ENCODE results near the gene HTT.

HTT gene

DNA sequence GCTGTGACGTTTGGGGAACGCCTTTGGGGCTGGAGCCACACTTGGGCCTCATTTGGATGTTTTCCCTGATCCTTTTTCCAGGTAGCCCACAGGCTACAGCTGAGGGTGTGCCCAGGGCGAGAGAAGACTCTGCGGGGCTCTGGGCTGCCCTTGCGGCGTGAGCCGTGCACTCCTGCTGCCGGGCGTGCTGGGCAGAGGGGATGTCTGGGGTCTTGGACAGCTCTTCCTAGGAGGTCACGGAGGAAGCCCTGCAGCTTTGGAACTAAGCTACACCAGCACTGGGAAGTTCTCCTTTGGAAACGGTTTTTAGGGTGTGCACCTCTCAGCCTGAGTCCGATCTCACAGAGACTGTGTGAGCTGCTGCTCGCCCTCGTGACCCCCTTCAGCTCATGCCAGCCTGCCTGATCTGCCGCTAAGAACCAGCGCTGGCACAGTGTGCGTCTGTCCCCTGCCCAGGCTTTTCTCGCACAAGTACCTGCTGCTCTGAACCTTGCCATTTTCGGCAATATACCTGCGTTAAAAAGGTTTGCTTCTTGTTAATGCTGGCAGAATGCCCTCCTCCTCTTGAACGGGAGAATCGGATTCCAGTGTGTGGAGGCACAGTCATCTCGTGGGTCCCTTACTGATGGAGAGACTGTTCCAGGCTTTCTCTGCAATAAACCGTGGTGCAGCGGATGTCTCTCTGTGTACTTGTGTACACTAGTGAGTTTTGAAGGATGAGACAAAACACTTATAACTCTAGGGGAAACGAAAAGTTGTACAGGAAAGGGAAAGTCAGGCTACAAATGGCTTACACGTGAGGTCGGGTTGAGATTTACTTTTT lies 188.8 kb downstream of the HTT start:
- DNase-seq (ENCODE audit: low read depth), result no peak

GRCh38 chr4:3263876-3264193 lies 189.4 kb downstream of the HTT start:
- DNase-seq (ENCODE audit: low read depth), result no peak

- DNase-seq (ENCODE audit: low read depth), result no peak
These were observed 191.6 kb downstream of the HTT start for GRCh38 chr4:3266076-3266475.

DNA sequence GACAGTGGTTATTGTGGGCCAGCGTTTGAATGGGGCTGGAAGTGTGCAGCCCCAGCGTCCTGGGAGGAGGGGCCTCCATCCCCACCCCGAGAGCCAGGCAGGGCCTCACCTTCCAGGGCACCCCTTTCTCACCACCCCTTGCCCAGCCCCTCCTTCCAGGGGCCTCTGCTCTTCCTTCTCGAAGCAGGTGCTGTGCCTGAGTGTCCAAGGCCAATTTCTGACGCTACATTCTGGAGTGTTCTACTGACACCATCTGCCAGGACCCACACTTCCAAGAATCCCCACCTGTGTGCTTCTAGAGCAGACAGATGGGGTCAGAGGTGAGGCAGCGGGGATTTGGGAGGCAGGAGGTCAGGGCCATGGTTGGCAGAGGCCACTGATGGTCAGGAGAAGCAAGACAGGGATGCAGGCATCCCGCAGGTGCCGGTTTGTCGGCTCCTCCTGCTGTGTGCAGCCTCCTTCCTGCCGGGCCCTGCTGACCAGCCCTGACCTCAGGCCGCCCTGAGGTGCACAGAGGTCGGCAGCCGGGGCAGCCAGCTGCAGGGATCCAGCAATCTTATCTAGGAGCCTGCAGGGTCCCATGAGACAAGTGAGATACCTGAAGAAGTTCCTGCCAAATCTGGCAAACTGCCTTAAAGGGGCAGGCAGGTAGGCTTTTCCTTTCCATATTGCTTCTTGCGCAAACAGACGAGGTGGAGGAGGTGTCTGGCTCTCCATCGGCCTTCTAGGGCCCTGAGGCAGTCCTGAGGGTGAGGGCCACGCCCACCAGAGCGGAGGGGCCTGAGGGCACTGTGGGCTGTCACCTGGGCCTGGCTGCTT lies 193.3 kb downstream of the HTT start:
- no peak for DNase-seq (ENCODE audit: low read depth)

DNA sequence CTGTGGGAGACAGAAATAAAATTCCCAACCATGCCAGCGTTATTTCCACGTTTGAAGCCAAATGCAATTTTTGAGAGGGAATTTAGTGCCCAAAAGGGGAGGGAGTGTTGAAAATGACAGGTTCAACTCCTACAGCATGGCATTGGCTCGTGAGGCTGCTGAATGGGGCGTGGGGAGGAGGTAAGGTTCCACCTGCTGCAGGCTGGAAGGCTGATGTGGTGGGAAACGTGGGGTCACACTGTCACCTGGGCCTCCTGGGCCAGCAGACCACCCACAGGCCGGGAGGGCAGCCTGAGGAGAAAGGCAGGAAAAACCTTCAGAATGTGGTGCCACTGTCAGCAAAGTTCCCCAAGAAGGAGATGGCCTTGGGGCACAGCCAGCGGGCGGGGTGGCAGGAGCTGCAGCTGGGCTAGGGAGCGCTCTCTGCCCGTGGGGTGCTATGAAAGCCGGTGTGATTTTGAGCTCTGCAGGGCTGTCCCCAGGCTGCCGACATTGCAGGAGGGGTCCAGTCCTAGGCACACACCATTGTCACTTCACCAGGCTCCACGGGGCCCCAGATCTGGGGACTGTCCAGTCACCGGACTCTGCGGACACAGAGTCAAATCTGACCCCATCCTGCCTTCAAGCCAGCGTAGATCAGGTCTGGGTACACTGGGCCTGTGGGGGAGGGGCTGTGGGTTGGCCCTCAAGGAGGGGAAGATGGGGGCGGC lies 194.1 kb downstream of the HTT start:
- no peak for DNase-seq (ENCODE audit: low read depth)

DNA sequence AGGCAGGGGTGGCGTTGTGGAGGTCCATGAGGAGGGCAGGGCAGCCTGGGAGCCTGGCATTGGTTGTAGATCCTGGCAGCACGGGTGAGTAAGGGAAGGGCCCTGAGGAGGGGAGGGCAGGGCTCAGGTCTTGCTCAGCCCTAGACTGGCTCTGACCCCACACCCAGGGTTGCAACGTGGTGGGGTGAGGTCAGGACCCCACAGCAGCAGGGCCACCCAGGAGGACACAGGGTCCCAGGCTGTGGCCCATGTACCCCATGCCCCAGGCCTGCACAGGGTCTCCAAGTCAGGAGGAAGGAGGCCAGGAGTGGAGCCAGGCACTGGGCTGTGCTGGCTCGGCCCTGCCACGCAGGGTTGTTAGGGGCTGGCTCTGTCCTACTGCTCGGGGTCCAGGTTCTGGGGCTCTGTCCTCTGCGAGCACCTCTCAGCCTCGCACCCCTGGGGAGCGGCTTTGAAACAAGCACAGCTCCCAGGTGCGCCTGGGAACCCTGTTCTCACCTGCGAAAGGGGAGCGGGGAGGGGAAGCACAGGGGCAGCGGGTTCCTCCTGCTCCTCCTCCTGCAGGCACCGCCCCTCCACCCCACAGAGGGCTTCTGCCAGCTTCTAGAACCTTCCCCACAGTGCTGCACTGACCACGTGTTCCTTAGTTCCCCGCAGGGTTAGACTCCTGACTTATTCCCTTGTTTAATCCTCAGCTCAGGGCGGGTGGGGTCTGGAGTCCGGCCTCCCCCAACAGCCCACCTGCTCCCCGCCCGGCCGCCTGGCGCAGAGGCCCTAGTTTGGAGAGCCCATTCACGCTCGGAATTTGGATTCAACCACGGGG lies 194.8 kb downstream of the HTT start:
- DNase-seq (ENCODE audit: low read depth), result no peak

- DNase-seq (ENCODE audit: low read depth), result no peak
These were observed 195.6 kb downstream of the HTT start for GRCh38 chr4:3269991-3270611.

DNA sequence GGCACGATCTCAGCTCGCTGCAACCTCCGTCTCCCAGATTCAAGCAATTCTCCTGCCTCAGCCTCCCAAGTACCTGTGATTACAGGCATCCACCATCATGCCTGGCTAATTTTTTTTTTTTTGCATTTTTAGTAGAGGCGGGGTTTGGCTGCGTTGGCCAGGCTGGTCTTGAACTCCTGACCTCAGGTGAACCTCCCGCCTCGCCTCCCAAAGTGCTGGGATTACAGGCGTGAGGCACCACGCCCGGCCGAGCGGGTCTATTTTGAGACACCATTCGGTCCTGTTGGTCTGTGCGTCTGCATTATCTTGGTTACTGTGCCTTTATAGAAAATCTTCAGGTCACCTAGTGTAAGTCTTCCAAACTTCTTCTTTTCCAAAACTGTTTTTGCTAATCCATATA lies 196.7 kb downstream of the HTT start:
- no peak for DNase-seq (ENCODE audit: low read depth)

- no peak for DNase-seq (ENCODE audit: low read depth)
These were observed 202.5 kb downstream of the HTT start for GRCh38 chr4:3276986-3277385.

DNA sequence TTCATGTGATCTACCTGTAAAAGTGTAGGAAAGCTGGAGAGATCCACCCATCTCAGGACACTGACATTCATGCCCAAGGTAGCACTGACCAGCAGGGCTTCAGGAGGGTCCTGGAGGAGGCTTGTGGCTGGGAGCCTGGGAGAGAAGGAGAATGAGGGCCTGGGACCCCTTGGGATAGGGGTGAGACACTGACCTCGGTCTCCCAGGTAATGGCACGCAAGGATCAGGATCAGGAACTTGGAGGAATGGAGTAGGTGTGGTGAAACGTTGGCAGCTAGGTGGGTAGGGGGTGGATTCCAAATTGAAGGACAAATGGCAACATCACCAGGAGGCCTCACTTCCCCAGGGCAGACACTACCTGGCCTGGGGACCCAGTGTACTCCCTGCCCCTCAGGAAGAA lies 206.0 kb downstream of the HTT start:
- DNase-seq (ENCODE audit: low read depth), result no peak

DNA sequence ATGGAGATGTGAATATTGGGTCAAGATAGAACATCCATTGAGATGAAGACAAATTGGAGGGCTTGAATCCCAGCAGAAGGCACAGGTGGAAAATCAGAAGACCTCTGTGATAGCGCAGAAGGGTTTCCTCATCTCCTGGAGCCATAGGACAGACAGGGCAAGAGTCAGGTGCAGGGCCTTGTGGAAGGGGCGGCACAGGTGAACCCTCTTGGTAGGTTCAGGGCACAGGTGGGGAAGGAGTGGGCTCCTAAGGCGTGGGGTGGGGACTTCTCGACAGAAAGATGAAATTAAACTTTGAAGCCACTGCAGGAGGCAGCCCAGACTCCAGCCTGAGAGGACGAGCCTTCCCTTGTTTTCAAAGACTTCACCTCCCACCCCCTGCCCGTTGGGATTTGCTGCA lies 209.0 kb downstream of the HTT start:
- no peak for DNase-seq (ENCODE audit: low read depth)

- DNase-seq (ENCODE audit: low read depth), result no peak
These were observed 209.4 kb downstream of the HTT start for GRCh38 chr4:3283916-3284315.

DNA sequence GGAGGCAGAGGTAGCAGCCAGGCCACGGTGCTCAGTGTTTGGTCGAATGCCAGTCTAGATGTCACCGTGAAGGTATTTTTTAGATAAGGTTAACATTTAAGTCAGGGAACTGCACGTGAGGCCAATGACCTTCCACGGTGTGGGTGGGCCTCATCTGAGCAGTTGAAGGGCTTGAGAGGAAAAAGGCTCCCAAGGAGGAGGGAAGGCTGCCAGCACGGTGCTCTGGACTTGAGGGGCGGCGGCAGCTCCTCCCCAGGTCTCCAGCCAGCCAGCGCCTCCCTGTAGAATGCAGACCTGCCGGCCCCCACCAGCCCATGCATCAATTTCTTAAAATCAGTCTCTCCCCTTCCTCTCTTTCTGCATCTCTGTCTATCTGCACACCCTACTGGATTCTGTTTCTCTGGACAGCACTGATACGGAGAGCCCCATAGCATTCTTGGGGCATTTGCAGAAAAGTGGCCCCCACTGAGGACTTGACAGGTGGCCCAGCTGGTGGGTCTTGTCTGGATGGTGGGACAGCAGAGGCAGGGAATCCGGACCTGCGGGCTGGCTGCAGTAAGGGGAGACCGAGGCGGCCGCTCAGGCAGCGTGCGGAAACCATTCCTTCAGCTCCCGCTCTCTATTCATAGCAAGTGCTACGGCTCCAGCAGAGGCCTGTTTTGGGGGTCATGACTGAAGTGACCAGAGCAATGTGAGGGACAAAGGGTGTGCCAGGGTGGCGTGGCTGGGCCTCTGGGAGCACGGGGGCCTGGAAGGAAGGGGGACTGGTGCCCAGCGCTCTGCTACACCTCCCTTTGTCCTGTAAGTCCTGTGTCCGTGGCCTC lies 210.5 kb downstream of the HTT start:
- DNase-seq (ENCODE audit: low read depth), result no peak

DNA sequence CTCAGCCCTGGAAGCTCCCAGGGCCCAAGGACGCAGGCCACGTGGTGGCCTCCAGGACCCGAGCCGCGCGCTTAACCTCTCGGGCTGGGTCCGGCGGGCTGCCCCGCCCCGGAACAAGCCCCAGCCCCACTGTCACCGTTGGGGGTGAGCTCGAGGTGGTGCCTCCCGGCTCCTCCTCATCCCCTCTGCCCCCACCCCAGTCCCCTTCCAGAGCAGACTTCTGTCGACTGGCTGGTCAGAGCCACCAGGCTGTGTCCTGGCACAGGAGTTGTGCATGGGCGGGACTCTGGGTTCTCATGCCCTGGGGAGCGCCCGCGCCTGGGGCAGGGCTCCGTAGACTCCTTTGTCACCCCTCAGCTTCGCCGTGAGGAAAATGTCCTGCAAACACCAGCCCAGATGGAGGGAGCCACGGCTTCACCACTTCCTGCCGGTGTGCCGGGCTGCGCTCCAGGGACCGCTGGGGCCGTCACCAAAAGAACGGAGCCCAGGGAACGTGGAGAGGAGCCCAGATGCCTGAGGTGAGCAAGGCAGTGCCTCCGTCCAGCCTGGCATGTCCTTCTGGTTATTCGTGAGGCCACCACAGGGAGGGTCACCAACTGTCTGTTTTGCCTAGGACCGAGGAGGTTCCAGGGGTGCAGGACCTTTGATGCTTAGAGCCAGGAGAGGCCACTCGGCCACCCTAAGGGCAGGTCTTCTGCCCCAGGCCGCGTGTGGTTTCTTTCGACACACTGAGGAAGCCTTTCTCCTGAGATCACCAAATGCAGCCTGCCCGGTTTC lies 211.3 kb downstream of the HTT start:
- no peak for DNase-seq (ENCODE audit: low read depth)

DNA sequence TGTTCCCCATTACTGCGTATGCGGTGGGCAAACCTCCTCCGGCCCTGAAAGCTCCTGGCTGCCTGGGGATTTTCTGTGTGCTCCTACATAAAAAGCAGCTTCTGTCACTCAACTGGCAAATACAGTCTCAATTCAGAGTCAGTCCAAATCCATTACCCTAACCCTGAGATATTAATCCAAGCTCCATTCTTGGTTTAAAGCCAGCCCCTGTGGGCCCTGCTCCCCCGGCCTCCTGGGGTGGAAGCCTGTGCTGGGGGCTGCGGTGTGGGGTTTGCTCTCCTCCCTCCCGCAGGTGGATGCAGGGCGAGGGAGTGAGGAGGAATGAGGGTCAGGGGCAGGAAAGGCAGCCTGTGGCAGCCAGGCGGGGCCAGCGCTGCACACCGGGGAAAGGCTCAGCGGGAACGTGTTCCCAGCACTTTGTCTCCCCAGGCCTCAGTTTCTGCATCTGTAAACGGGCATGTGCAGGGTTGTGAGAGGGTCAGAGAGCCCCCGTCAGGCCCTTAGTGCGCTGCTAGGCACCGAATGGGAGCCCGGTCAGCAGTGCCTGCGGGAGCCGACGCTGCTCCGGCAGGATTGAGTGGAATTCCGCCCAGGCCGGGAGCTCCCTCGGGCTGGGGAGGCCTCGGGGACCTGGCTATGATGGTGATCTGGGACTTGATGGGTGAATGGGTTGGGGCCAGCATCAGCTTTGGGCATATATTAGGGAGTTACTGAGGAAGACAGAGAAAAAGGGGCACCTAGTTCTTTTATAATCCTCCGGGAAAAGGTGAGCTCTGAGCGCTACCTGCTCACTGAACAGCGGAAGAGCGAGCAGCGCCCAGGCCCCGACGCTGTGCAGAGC lies 212.1 kb downstream of the HTT start:
- no peak for DNase-seq (ENCODE audit: low read depth)

DNA sequence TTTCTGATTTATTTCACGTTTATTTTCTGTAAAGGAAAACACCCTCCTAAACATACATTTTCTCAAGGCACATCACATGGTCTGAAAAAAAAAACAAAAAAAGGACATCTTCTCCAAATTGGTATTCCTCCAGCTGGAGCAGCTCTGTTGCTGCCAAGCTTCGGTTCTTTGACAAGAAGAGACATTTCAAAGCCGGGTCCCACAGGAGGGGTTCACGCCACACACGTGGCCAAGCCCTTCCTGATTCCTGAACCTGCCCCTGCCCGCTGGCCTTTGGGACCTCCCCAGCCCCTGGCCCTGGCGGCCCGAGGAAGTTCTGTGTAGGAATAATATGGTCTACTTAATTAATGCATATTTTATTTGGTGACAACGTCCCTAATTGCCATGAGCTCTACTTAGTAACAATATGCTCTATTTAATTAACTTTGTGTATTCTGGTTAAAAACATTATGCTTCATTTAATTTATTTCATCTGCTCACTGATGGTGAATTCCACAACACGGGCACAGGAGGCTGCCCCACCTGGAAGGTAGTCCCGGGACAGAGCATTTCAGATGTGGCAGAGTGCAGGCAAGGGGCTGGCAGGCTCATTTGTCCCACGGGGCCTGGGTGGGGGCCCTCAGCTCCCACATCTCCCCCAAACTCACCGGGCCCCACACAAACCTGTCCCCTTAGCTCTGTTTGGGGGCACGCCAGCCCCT lies 212.9 kb downstream of the HTT start:
- no peak for DNase-seq (ENCODE audit: low read depth)

- DNase-seq (ENCODE audit: low read depth), result no peak
These were observed 213.6 kb downstream of the HTT start for GRCh38 chr4:3287972-3288570.

DNA sequence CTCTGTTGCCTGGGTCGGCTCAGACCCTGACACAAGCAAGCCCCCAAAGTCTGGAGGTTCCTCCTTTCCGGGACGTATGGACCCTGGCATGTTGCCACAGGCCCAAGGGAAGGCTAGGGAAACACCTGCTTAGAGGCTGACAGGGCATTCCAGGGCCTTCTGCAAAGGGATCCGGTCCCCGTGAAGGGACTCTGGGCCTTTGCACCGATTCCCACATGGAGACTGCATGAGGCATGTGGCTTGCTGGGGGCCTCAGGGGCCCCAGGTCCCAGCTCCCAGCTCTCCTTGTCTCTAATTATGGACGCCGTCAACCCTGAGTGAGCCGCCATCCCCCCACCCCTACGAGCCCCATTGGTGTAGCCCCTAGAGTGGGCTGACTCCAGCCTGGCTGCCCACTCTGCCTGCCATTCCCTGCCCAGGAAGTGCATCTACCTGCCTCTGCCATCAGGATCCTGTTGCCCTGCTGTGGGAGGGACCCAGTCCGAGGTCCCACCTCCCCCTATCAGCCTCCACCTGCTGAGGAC lies 214.2 kb downstream of the HTT start:
- DNase-seq (ENCODE audit: low read depth), result no peak
